Keratinocyte (primary cell): ENCODE data around the gene IGFBP6. TPM values are rescaled to one million over a fixed set of nuclear protein-coding genes. Genes with fewer than 3 reads are reported as not detected.

ENCODE experiments used
- DNase-seq: peaks from one replicate; pipeline ENCODE4 v3.0.0-alpha.2; 2011; ENCODE audit warnings: low read depth, missing footprints, low spot score
- FAIRE-seq: peaks from 2 replicates; lab custom pipeline; 2011; peaks lifted over from hg19 to GRCh38; lab: Jason Lieb, UNC
- H2AFZ ChIP-seq: 2 replicates; pipeline ENCODE4 v1.6.0; 2012; ENCODE audit warnings: low read length, control low read depth, inconsistent platforms; ENCODE audit not compliant: control insufficient read depth
- H3K27ac ChIP-seq: 2 replicates; pipeline ENCODE4 v1.5.1; 2011; ENCODE audit warnings: low read length; ENCODE audit not compliant: control insufficient read depth, insufficient read depth
- H3K27me3 ChIP-seq: 3 replicates; pipeline ENCODE4 v1.6.0; 2011; ENCODE audit warnings: low read length; ENCODE audit not compliant: control insufficient read depth, insufficient read depth; ENCODE audit errors: extremely low read depth
- H3K36me3 ChIP-seq, 2 experiments: 2 replicates in 1 of 2; 3 replicates in 1 of 2; pipeline ENCODE4 v1.5.1; 2011; ENCODE audit warnings: low read length in 2 of 2, mild to moderate bottlenecking in 1 of 2; ENCODE audit not compliant: control insufficient read depth in 2 of 2, insufficient read depth in 2 of 2; ENCODE audit errors: extremely low read depth in 1 of 2
- H3K4me1 ChIP-seq: 3 replicates; pipeline ENCODE4 v1.5.1; 2011; ENCODE audit warnings: low read length; ENCODE audit not compliant: control insufficient read depth, insufficient read depth; ENCODE audit errors: extremely low read depth
- H3K4me2 ChIP-seq: 3 replicates; pipeline ENCODE4 v1.6.0; 2011; ENCODE audit warnings: low read depth, low read length; ENCODE audit not compliant: control insufficient read depth, insufficient read depth; ENCODE audit errors: extremely low read depth
- H3K4me3 ChIP-seq, 3 experiments: fragments of 200-600 bp in 1 of 3; sonication (generic) in 1 of 3; 2 replicates in 2 of 3; 3 replicates in 1 of 3; pipeline ENCODE4 v1.5.1; 2011 to 2016; ENCODE audit warnings: low read length in 3 of 3, mild to moderate bottlenecking in 3 of 3, control low read depth in 2 of 3, inconsistent platforms in 1 of 3, low read depth in 1 of 3, mixed read lengths in 1 of 3, mixed run types in 1 of 3, moderate library complexity in 1 of 3; ENCODE audit not compliant: control insufficient read depth in 2 of 3, insufficient read depth in 2 of 3; ENCODE audit errors: extremely low read depth in 1 of 3
- H3K79me2 ChIP-seq: 2 replicates; pipeline ENCODE4 v1.6.0; 2012; ENCODE audit warnings: low read length; ENCODE audit not compliant: control insufficient read depth, insufficient read depth
- H3K9ac ChIP-seq: 3 replicates; pipeline ENCODE4 v1.6.0; 2011; ENCODE audit warnings: low read length; ENCODE audit not compliant: control insufficient read depth, insufficient read depth; ENCODE audit errors: extremely low read depth
- H3K9me1 ChIP-seq: 3 replicates; pipeline ENCODE4 v1.6.0; 2011; ENCODE audit warnings: low read length; ENCODE audit not compliant: control insufficient read depth, insufficient read depth; ENCODE audit errors: extremely low read depth
- H3K9me3 ChIP-seq: 2 replicates; pipeline ENCODE4 v1.5.1; 2012; ENCODE audit warnings: low read depth, low read length; ENCODE audit not compliant: control insufficient read depth
- H4K20me1 ChIP-seq: 3 replicates; pipeline ENCODE4 v1.6.0; 2011; ENCODE audit warnings: low read length; ENCODE audit not compliant: control insufficient read depth, insufficient read depth; ENCODE audit errors: extremely low read depth
- EZH2 ChIP-seq: IDR thresholded peaks from one replicate; pipeline ENCODE4 v1.6.1; 2012; ENCODE audit warnings: inconsistent platforms, mild to moderate bottlenecking, low read length, moderate library complexity
- dilution Hi-C: fragments of 300-500 bp; cut with MboI; formaldehyde crosslinking; loops from one replicate; pipeline ENCODE4 v1.7.0; 2020; ENCODE audit warnings: low sequenced_read_pairs; ENCODE audit not compliant: extremely low pct_ligation_motif_present
- polyA plus RNA-seq, 5 experiments: library from polyadenylated mRNA; depleted of rRNA in 3 of 5; stranded (reverse) in 3 of 5; stranded (forward) in 1 of 5; unstranded in 1 of 5; fragments of >200 nt; gene quantifications; 1 replicate in 1 of 5; 2 replicates in 3 of 5; 3 replicates in 1 of 5; pipeline versions ENCODE4 v1.2.1 to v1.2.3, GENCODE V29; 2011 to 2012; ENCODE audit warnings: missing spikeins in 2 of 5, low read depth in 1 of 5, low replicate concordance in 1 of 5
- TF ChIP-seq, protein P1 (sequence below), 3 experiments: IDR thresholded peaks in 1 of 3; conservative IDR thresholded peaks in 1 of 3; optimal IDR thresholded peaks in 1 of 3; 2 replicates in 2 of 3; 3 replicates in 1 of 3; pipeline versions ENCODE3 to v1.5.1; 2011; ENCODE audit warnings: low read length in 3 of 3, mild to moderate bottlenecking in 3 of 3, moderate library complexity in 2 of 3, control low read depth in 1 of 3, inconsistent platforms in 1 of 3; ENCODE audit not compliant: insufficient read depth in 2 of 3; ENCODE audit errors: extremely low read depth in 1 of 3

The IGFBP6 gene
- polyA plus RNA-seq, 1 donor (not counting 4 experiments of a cell fraction or from before 2014, with no cell fraction given) = 30.1 TPM

DNA sequence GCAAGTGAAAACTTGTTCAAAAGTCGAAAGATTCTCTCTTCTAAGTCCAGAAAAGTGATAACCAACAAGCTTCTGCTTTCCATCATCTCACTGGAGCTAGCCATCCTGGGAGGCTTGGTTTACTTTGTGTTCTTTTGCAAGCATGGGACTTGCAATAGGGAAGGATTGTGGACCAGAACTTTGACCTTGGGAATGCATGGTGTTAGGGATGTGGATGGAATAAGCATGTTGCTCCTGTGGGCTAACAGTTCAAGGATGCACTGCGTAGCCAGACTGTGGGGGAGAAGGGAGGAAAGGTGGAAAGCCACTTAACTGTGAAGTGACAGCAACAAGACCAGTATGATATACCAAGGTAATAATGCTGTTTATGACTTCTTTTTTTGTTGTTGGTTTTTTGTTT, 34.4 kb downstream of the IGFBP6 start:
- H3K4me2 ChIP-seq = no peak overlapping the region

DNA sequence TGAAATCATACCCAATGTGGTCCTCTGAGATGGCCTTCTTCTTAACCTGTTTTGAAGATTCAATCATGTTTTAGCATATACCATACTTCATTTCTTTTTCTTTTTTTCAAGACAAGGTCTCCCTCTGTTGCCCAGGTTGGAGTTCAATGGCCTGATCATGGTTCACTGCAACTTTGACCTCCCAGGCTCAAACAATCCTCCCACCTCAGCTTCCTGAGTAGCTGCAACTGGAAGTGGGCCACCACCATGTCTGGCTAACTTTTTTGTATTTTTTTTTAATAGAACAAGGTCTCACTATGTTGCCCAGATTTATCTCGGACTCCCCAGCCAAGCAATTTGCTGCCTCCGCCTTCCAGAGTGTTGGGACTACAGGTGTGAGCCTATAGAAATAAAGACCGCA, 36.3 kb downstream of the IGFBP6 start:
- TF ChIP-seq EZH2 = no peak
- TF ChIP-seq, protein P1, sequence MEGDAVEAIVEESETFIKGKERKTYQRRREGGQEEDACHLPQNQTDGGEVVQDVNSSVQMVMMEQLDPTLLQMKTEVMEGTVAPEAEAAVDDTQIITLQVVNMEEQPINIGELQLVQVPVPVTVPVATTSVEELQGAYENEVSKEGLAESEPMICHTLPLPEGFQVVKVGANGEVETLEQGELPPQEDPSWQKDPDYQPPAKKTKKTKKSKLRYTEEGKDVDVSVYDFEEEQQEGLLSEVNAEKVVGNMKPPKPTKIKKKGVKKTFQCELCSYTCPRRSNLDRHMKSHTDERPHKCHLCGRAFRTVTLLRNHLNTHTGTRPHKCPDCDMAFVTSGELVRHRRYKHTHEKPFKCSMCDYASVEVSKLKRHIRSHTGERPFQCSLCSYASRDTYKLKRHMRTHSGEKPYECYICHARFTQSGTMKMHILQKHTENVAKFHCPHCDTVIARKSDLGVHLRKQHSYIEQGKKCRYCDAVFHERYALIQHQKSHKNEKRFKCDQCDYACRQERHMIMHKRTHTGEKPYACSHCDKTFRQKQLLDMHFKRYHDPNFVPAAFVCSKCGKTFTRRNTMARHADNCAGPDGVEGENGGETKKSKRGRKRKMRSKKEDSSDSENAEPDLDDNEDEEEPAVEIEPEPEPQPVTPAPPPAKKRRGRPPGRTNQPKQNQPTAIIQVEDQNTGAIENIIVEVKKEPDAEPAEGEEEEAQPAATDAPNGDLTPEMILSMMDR (optimal IDR thresholded peaks at IDR 0.05 in 1 of 3, IDR thresholded peaks at IDR 0.05 in 1 of 3, conservative IDR thresholded peaks at IDR 0.05 in 1 of 3; ENCODE audit: extremely low read depth in 1 of 3, insufficient read depth in 2 of 3, low read length in 3 of 3) = no peak
- Histone ChIP-seq H3K9ac (no peak overlapping the region), H3K27ac (no peak overlapping the region), H3K4me2 (no peak overlapping the region), H3K36me3 (no peaks in the 10 kb centered on the region), H3K27me3 (no peaks in the 10 kb centered on the region), H3K4me3 (no peak overlapping the region), H3K9me1 (no peaks in the 10 kb centered on the region), H3K9me3 (no peaks in the 10 kb centered on the region), H3K79me2 (no peaks in the 10 kb centered on the region), H4K20me1 (no peaks in the 10 kb centered on the region), H2AFZ (no peak overlapping the region), H3K4me1 (no peaks in the 10 kb centered on the region)
- dilution Hi-C loops = no loop called here
- DNase-seq = no peak
- FAIRE-seq = no peak

More for the DNA sequence above, 34.4 kb downstream of the IGFBP6 start:
- Histone ChIP-seq H3K9me3 (no peaks in the 10 kb centered on the region), H3K4me3 (no peak overlapping the region), H4K20me1 (no peaks in the 10 kb centered on the region), H3K27ac (no peak overlapping the region), H3K36me3 (no peaks in the 10 kb centered on the region), H3K27me3 (no peaks in the 10 kb centered on the region), H3K79me2 (no peaks in the 10 kb centered on the region), H3K9ac (no peak overlapping the region), H3K4me1 (no peaks in the 10 kb centered on the region), H2AFZ (no peak overlapping the region), H3K9me1 (no peaks in the 10 kb centered on the region)
- dilution Hi-C loops = no loop called here
- DNase-seq (no peak), FAIRE-seq (no peak)
- TF ChIP-seq EZH2 = no peak
- TF ChIP-seq, protein P1 (optimal IDR thresholded peaks at IDR 0.05 in 1 of 3, IDR thresholded peaks at IDR 0.05 in 1 of 3, conservative IDR thresholded peaks at IDR 0.05 in 1 of 3; ENCODE audit: extremely low read depth in 1 of 3, insufficient read depth in 2 of 3, low read length in 3 of 3) = no peak
